HAP-1 (cell line): ENCODE results near the gene OR4L1.
"Not testable (repeated sequence)": the region's sequence is repeated elsewhere in the genome, so short reads cannot be mapped to it uniquely, and the experiment has no call there.

Source experiments
- DNase-seq, 2 experiments: peaks; one replicate each; pipeline ENCODE4 v3.0.0-alpha.2; 2016 to 2020; ENCODE audit warnings: low spot score in 2 of 2
- H3K27me3 ChIP-seq: fragments of 250-450 bp; sonication (Bioruptor Pico); 2 replicates; pipeline ENCODE4 v1.5.1; 2020; ENCODE audit warnings: low read depth, mild to moderate bottlenecking, moderate library complexity
- H3K36me3 ChIP-seq: fragments of 250-450 bp; sonication (Bioruptor Pico); replicated peaks from 2 replicates; pipeline ENCODE4 v1.5.1; 2020; ENCODE audit warnings: mild to moderate bottlenecking
- H3K4me1 ChIP-seq: fragments of 250-450 bp; sonication (Bioruptor Pico); 2 replicates; pipeline ENCODE4 v1.5.1; 2020; ENCODE audit warnings: mild to moderate bottlenecking
- H3K4me3 ChIP-seq: fragments of 250-450 bp; sonication (Bioruptor Pico); 2 replicates; pipeline ENCODE4 v1.5.1; 2020; ENCODE audit warnings: mild to moderate bottlenecking, moderate library complexity
- H3K9me3 ChIP-seq: fragments of 250-450 bp; sonication (Bioruptor Pico); 2 replicates; pipeline ENCODE4 v1.5.1; 2020; ENCODE audit warnings: mild to moderate bottlenecking, moderate library complexity
- in situ Hi-C: fragments of 300-500 bp; cut with MboI; formaldehyde crosslinking; loops from 3 replicates; pipeline ENCODE4 v1.14.3; 2020; ENCODE audit warnings: low sequenced_read_pairs, inconsistent platforms, mixed read lengths

Gene OR4L1

GRCh38 chr14:20059745-20060144 lies at the start of gene OR4L1:
Gene OR4L1 (plus strand): TSS chr14:20060045. CDS start chr14:20060045, 0 bp downstream.
- Histone ChIP-seq H3K9me3 (0 out of 2 replicates have a peak, but pooled peaks cover 4% of the 10 kb centered on the region), H3K36me3 (no peaks in the 10 kb centered on the region), H3K27me3 (no peaks in the 10 kb centered on the region), H3K4me1 (no peaks in the 10 kb centered on the region), H3K4me3 (no peak within 1 kb of the TSS)
- in situ Hi-C loops = no loop called here
- no peak for DNase-seq

DNA sequence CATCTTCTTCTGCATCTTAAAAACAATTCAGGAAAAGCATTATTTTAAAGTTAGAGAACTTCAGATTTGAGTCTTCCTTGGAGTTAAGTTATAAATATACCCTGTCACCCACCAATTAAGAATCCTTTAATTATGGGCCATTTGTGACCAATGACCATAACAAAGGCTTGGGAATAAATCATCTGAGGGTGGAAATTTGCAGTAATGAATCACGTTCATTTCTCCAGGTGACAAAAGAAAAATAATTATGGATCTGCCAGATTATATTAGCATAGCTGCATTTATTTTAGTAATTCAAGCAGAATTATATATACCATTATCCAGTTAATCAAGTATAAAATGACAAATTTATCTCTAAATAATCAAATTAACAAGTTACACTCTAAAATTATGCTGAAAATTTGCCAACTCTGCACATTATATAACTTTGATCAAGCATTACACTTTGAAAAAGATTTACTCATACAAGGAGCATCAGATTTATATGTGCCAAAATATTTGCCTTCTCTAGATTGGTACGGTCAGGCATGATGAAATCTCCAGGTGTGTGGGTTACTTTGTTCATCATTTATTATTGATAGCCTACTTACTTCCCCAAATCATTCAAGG lies 40.5 kb upstream of the OR4L1 start, which contains the start of gene OR4K14:
Gene OR4K14, minus strand, starts transcription at position 51 of the 609 bp plus-strand sequence. CDS start 4,114 bp downstream, outside the sequence.
- DNase-seq = no peak
- H3K36me3 ChIP-seq = no peaks in the 10 kb centered on the region
- in situ Hi-C loops = no loop called here
- H3K27me3 ChIP-seq = no peaks in the 10 kb centered on the region
- no peaks in the 10 kb centered on the region for H3K9me3 ChIP-seq
- no peaks in the 10 kb centered on the region for H3K4me1 ChIP-seq
- no peak within 1 kb of the TSS for H3K4me3 ChIP-seq

DNA sequence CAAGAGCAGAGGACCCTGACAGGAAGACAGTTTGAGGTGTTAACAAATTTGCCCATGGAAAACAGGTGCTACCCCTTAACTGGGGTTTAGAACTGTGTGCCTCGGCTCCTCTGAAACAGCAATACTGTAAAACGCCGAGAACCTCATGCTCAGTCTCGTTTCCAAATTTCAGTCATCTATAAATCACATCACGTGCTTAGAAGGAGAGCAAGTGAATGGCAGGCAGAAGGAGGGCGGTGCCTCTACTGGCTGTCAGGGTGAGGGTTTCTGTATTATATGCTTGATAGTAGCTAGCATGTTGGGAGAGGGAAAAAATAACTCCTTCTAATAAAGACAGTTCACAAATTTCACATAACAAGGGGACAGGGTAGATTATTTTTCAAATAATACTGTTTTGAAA lies 28.8 kb upstream of the OR4L1 start:
- Histone ChIP-seq H3K4me3 (no peak overlapping the region), H3K36me3 (no peaks in the 10 kb centered on the region), H3K27me3 (no peaks in the 10 kb centered on the region), H3K9me3 (peaks cover 4% of the 10 kb centered on the region; the same call in 1 of the 2 replicates), H3K4me1 (no peaks in the 10 kb centered on the region)
- in situ Hi-C loops = no loop called here
- DNase-seq = no peak

GRCh38 chr14:20035449-20035848 lies 24.4 kb upstream of the OR4L1 start:
- Histone ChIP-seq H3K9me3 (0 out of 2 replicates have a peak, but pooled peaks cover 2% of the 10 kb centered on the region), H3K4me1 (no peaks in the 10 kb centered on the region), H3K4me3 (no peak overlapping the region), H3K27me3 (no peaks in the 10 kb centered on the region), H3K36me3 (no peaks in the 10 kb centered on the region)
- no peak for DNase-seq
- in situ Hi-C loops = no loop called here

- Histone ChIP-seq H3K27me3 (no peaks in the 10 kb centered on the region), H3K36me3 (no peaks in the 10 kb centered on the region), H3K9me3 (0 out of 2 replicates have a peak, but pooled peaks cover 1% of the 10 kb centered on the region), H3K4me3 (no peak within 1 kb of the TSS), H3K4me1 (no peaks in the 10 kb centered on the region)
- no peak for DNase-seq
- in situ Hi-C loops = no loop called here
Measured at GRCh38 chr14:20035938-20036337, 23.9 kb upstream of the OR4L1 start, which contains the start of gene OR4K13. Gene OR4K13 (minus strand): TSS chr14:20036038. CDS start chr14:20034758, 1,280 bp downstream.

DNA sequence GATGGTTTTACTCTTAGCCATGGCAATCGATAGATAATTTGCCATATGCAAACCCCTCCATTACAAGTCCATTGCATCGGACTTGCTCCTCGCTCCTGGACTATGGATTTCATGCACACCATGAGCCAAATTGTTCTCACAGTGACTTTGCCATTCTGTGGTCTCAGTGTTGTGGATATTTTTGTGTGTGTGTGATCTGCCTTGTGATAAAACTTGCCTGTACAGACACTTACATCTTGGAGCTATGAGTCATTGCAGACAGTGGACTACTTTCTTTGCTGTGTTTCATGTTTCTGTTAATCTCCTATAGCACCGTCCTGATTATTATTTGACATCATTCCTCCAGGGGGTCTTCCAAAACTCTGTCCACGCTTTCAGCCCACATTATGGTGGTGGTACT lies 15.6 kb upstream of the OR4L1 start:
- no peak for DNase-seq
- H3K4me3 ChIP-seq = no peak overlapping the region
- no peaks in the 10 kb centered on the region for H3K36me3 ChIP-seq
- no peaks in the 10 kb centered on the region for H3K4me1 ChIP-seq
- no peaks in the 10 kb centered on the region for H3K27me3 ChIP-seq
- H3K9me3 ChIP-seq = 0 out of 2 replicates have a peak, but pooled peaks cover 3% of the 10 kb centered on the region
- in situ Hi-C loops = no loop called here

- no peak for DNase-seq
- Histone ChIP-seq H3K9me3 (no peaks in the 10 kb centered on the region), H3K36me3 (no peaks in the 10 kb centered on the region), H3K4me3 (no peak overlapping the region), H3K4me1 (no peaks in the 10 kb centered on the region), H3K27me3 (no peaks in the 10 kb centered on the region)
- in situ Hi-C loops = no loop called here
Measured at GRCh38 chr14:20048202-20048601, 11.6 kb upstream of the OR4L1 start.

- no peak for DNase-seq
- H3K4me3 ChIP-seq = no peak overlapping the region
- no peaks in the 10 kb centered on the region for H3K27me3 ChIP-seq
- H3K9me3 ChIP-seq = peaks cover 2% of the 10 kb centered on the region; the same call in 1 of the 2 replicates
- in situ Hi-C loops = no loop called here
- H3K36me3 ChIP-seq = no peaks in the 10 kb centered on the region
- no peaks in the 10 kb centered on the region for H3K4me1 ChIP-seq
Measured at GRCh38 chr14:20092050-20092449, 32.2 kb downstream of the OR4L1 start.

DNA sequence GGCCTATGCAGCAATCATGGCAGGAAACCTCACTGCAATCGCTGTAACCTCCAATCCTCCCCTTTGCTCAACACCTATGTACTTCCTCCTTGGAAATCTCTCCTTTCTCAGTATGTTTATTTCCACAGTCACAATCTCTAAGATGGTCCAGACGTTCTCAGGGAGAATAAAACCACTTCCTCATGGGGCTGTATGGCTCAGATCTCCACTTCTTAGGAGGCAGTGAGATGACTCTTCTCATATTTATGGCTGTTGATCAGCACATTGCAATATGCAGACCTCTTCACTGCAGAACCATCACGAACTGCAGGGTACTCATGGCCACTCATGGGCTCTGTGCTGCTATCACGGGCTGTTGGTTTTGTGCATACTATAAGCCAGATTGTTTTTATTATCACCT lies 33.6 kb downstream of the OR4L1 start:
- peaks cover 2% of the 10 kb centered on the region; the same call in 1 of the 2 replicates for H3K9me3 ChIP-seq

GRCh38 chr14:20098926-20099770 lies 39.3 kb downstream of the OR4L1 start:
- H3K27me3 ChIP-seq, H3K36me3 ChIP-seq, H3K9me3 ChIP-seq, H3K4me1 ChIP-seq, H3K4me3 ChIP-seq, DNase-seq, in situ Hi-C loops: not testable (repeated sequence)

More for the DNA sequence above, 33.6 kb downstream of the OR4L1 start:
- Histone ChIP-seq H3K4me1 (no peaks in the 10 kb centered on the region), H3K36me3 (no peaks in the 10 kb centered on the region), H3K4me3 (no peak overlapping the region), H3K27me3 (no peaks in the 10 kb centered on the region)
- in situ Hi-C loops = no loop called here
- no peak for DNase-seq

DNA sequence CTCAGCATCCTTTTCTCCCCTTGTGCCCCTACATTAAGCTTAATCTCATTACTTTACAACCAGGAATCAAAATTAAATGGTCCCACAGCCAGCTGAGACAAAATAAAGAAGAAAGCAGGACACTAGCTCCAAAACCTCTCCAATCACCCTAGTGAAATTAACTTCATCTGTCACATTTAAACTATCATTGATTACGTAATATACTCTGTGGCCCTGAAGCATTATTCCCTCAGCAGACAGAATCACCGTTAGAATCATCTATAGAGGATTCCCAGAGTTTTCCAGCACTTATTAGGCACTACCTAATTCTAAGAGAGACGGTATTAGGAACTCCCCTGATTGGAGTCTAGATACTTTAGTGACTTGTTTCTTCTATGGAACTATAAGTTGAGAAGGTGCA lies 50.6 kb downstream of the OR4L1 start, which contains the start of gene OR4K17:
Gene OR4K17, plus strand, starts transcription at position 302 of the 400 bp plus-strand sequence. CDS start 6,761 bp downstream, outside the sequence.
- Histone ChIP-seq H3K27me3 (no peaks in the 10 kb centered on the region), H3K36me3 (no peaks in the 10 kb centered on the region), H3K9me3 (no peaks in the 10 kb centered on the region), H3K4me1 (no peaks in the 10 kb centered on the region), H3K4me3 (no peak within 1 kb of the TSS)
- in situ Hi-C loops = no loop called here
- no peak for DNase-seq
